CD4-positive, alpha-beta T cell (primary cell): ENCODE results near the gene LRR1. TPM values are rescaled to one million over a fixed set of nuclear protein-coding genes. Genes with fewer than 3 reads are reported as not detected.

ENCODE experiments used
- ATAC-seq: fragments of 200-7000 bp; cut with Tn5 transposase; one replicate; pipeline ENCODE4 v1.10.0; 2022; ENCODE audit warnings: mild to moderate bottlenecking; ENCODE audit not compliant: poor library complexity
- CTCF ChIA-PET: fragments of 350-600 bp; sonication (Branson Sonifier 250); formaldehyde crosslinking; loops from one replicate; lab custom pipeline; 2021; ENCODE audit warnings: antibody characterized with exemption, inconsistent platforms; lab: Charles Lee
- POLR2A ChIA-PET: fragments of 350-600 bp; sonication (Branson Sonifier 250); formaldehyde crosslinking; loops from one replicate; lab custom pipeline; 2021; ENCODE audit warnings: antibody characterized with exemption, inconsistent platforms; lab: Charles Lee
- DNase-seq, 14 experiments: peaks; one replicate each; pipeline ENCODE4 v3.0.0-alpha.2; 2013 to 2020; ENCODE audit warnings: mixed read lengths in 2 of 14
- H3K27ac ChIP-seq, 2 donors: one replicate each; pipeline versions ENCODE4 v1.5.1 to v1.7.0; 2013; ENCODE audit warnings: low read length in 2 of 2, low read depth in 1 of 2, mild to moderate bottlenecking in 1 of 2
- H3K27me3 ChIP-seq, 2 experiments: 1 replicate in 1 of 2; 2 replicates in 1 of 2; pipeline versions ENCODE4 v1.6.1 to v1.7.0; 2013; ENCODE audit warnings: low read length in 2 of 2, control low read depth in 1 of 2, mild to moderate bottlenecking in 1 of 2, moderate library complexity in 1 of 2; ENCODE audit not compliant: insufficient read depth in 2 of 2, control insufficient read depth in 1 of 2
- H3K36me3 ChIP-seq: one replicate; pipeline ENCODE4 v1.6.1; 2013; ENCODE audit warnings: low read length, control low read depth; ENCODE audit not compliant: insufficient read depth
- H3K4me1 ChIP-seq: one replicate; pipeline ENCODE4 v1.6.1; 2013; ENCODE audit warnings: low read length, control low read depth; ENCODE audit not compliant: insufficient read depth
- H3K4me3 ChIP-seq: one replicate; pipeline ENCODE4 v1.5.1; 2013; ENCODE audit warnings: mild to moderate bottlenecking, low read length, moderate library complexity
- H3K9me3 ChIP-seq, 2 experiments: 1 replicate in 1 of 2; 2 replicates in 1 of 2; pipeline versions ENCODE4 v1.6.1 to v1.7.0; 2013; ENCODE audit warnings: low read length in 2 of 2, mild to moderate bottlenecking in 2 of 2, control low read depth in 1 of 2, moderate library complexity in 1 of 2; ENCODE audit not compliant: control insufficient read depth in 1 of 2, insufficient read depth in 1 of 2
- H3K27ac Mint-ChIP-seq: one replicate; pipeline ENCODE4 v1.8.0; 2020; ENCODE audit warnings: mixed read lengths
- H3K27me3 Mint-ChIP-seq: one replicate; pipeline ENCODE4 v1.8.0; 2021; ENCODE audit warnings: mixed read lengths
- H3K36me3 Mint-ChIP-seq: one replicate; pipeline ENCODE4 v1.8.0; 2021; ENCODE audit warnings: low read depth, mixed read lengths
- H3K4me1 Mint-ChIP-seq: one replicate; pipeline ENCODE4 v1.8.0; 2021; ENCODE audit warnings: low read depth, mixed read lengths
- H3K4me3 Mint-ChIP-seq: one replicate; pipeline ENCODE4 v1.8.0; 2020; ENCODE audit warnings: mild to moderate bottlenecking, mixed read lengths
- H3K9me3 Mint-ChIP-seq: one replicate; pipeline ENCODE4 v1.8.0; 2020; ENCODE audit warnings: mixed read lengths
- CTCF ChIP-seq: fragments of 200-600 bp; IDR thresholded peaks from one replicate; pipeline ENCODE4 v1.8.0; 2022; ENCODE audit warnings: antibody characterized with exemption, mild to moderate bottlenecking
- intact Hi-C, 2 experiments: fragments of 100-400 bp; cut with DNase I in 1 of 2; cut with micrococcal nuclease in 1 of 2; formaldehyde crosslinking; loops; one replicate each; pipeline versions ENCODE4 v1.15.1 to v1.9.0; 2023 to 2025; cut with DNase I, micrococcal nuclease
- total RNA-seq, 174 experiments: library from RNA in 2 of 174; stranded (reverse) in 2 of 174; gene quantifications; one replicate each; pipeline ENCODE4 v1.2.3 and lab custom pipeline; 2021 to 2026

Gene LRR1
- total RNA-seq, 2 experiments from 2014 or later: 3.2 to 5.8 TPM

GRCh38 chr14:49579841-49580240, 18.9 kb upstream of the LRR1 start:
- intact Hi-C loops: loop anchor here in 1 of 2 experiments (10.0 kb wide), 1 partner anchor 735 kb away; the partner anchor contains the start of genes DMAC2L and L2HGDH
- DNase-seq (no peak), ATAC-seq (no peak)
- H3K27ac ChIP-seq: no peak overlapping the region
- peak overlapping the region; percentile 21 for H3K27ac Mint-ChIP-seq
- no peaks in the 10 kb centered on the region for H3K9me3 Mint-ChIP-seq
- peaks cover 62% of the 10 kb centered on the region for H3K4me1 Mint-ChIP-seq
- POLR2A ChIA-PET: interaction anchor here (1.2 kb wide), 1 partner anchor 44 kb away, joined by 3 read pairs; no protein-coding TSS in a partner anchor
- no peaks in the 10 kb centered on the region for H3K9me3 ChIP-seq
- peaks cover 53% of the 10 kb centered on the region for H3K36me3 ChIP-seq
- CTCF ChIA-PET: no interaction called here
- no peak for TF ChIP-seq CTCF
- H3K4me1 ChIP-seq: peaks cover 32% of the 10 kb centered on the region
- no peaks in the 10 kb centered on the region for H3K27me3 Mint-ChIP-seq
- H3K4me3 Mint-ChIP-seq: no peak overlapping the region
- H3K36me3 Mint-ChIP-seq: peaks cover 82% of the 10 kb centered on the region
- no peak overlapping the region for H3K4me3 ChIP-seq
- H3K27me3 ChIP-seq: no peaks in the 10 kb centered on the region

GRCh38 chr14:49581209-49582112, 17.3 kb upstream of the LRR1 start:
- Mint-ChIP-seq H3K9me3 (no peaks in the 10 kb centered on the region), H3K4me3 (peak overlapping the region; percentile 27), H3K27me3 (peaks cover 6% of the 10 kb centered on the region), H3K27ac (peak overlapping the region; percentile 99), H3K36me3 (peaks cover 85% of the 10 kb centered on the region), H3K4me1 (peaks cover 72% of the 10 kb centered on the region)
- ChIA-PET CTCF (interaction anchor here (0.6 kb wide), 1 partner anchor 280 kb away, joined by 3 read pairs; no protein-coding TSS in a partner anchor), POLR2A (interaction anchor here (0.6 kb wide), 1 partner anchor 558 kb away, joined by 3 read pairs; no protein-coding TSS in a partner anchor)
- Histone ChIP-seq H3K9me3 (no peaks in the 10 kb centered on the region), H3K4me1 (peaks cover 38% of the 10 kb centered on the region), H3K27ac (no peak overlapping the region), H3K4me3 (no peak overlapping the region), H3K27me3 (no peaks in the 10 kb centered on the region), H3K36me3 (peaks cover 51% of the 10 kb centered on the region)
- ATAC-seq (no peak), DNase-seq (no peak)
- intact Hi-C loops: loop anchor here in 1 of 2 experiments (10.0 kb wide), 1 partner anchor 733 kb away; the partner anchor contains the start of genes DMAC2L and L2HGDH
- TF ChIP-seq CTCF: no peak

GRCh38 chr14:49582113-49582977, 16.4 kb upstream of the LRR1 start:
- ATAC-seq (no peak), DNase-seq (no peak)
- CTCF ChIA-PET: interaction anchor here (0.6 kb wide), 1 partner anchor 279 kb away, joined by 3 read pairs; no protein-coding TSS in a partner anchor
- peaks cover 10% of the 10 kb centered on the region for H3K27me3 Mint-ChIP-seq
- POLR2A ChIA-PET: interaction anchor here (0.6 to 6.3 kb wide), 3 partner anchors 52 to 557 kb away, joined by 3 to 81 read pairs (median 3); partner anchors contain the start of genes DNAAF2 and KLHDC2
- peaks cover 83% of the 10 kb centered on the region for H3K36me3 Mint-ChIP-seq
- H3K27me3 ChIP-seq: no peaks in the 10 kb centered on the region
- H3K36me3 ChIP-seq: peaks cover 43% of the 10 kb centered on the region
- H3K9me3 Mint-ChIP-seq: no peaks in the 10 kb centered on the region
- no peak overlapping the region for H3K27ac ChIP-seq
- H3K4me1 ChIP-seq: peaks cover 38% of the 10 kb centered on the region
- H3K4me3 Mint-ChIP-seq: peak overlapping the region; percentile 27
- no peaks in the 10 kb centered on the region for H3K9me3 ChIP-seq
- no peak overlapping the region for H3K4me3 ChIP-seq
- H3K27ac Mint-ChIP-seq: peak overlapping the region; percentile 99
- intact Hi-C loops: loop anchor here in 1 of 2 experiments (10.0 kb wide), 1 partner anchor 732 kb away; the partner anchor contains the start of genes DMAC2L and L2HGDH
- no peak for TF ChIP-seq CTCF
- peaks cover 79% of the 10 kb centered on the region for H3K4me1 Mint-ChIP-seq
